Lung (tissue), 12 donors: Measurements from ENCODE around the gene KHNYN. TPM values are rescaled to one million over a fixed set of nuclear protein-coding genes. Genes with fewer than 3 reads are reported as not detected.

Experiments used
- ATAC-seq: fragments of 200-7000 bp; cut with Tn5 transposase; one replicate; pipeline ENCODE4 v1.9.1; 2020; ENCODE audit warnings: moderate number of reproducible peaks; ENCODE audit not compliant: insufficient read depth, low FRiP score
- DNase-seq, 3 donors: peaks; one replicate each; pipeline ENCODE4 v3.0.0-alpha.2; 2013 to 2017
- H3K27ac ChIP-seq, 2 donors: one replicate each; pipeline ENCODE4 v1.5.1; 2013; ENCODE audit warnings: mild to moderate bottlenecking in 2 of 2, moderate library complexity in 2 of 2, control low read depth in 1 of 2, inconsistent platforms in 1 of 2, low read depth in 1 of 2, low read length in 1 of 2
- H3K27me3 ChIP-seq, 3 donors: one replicate each; pipeline ENCODE4 v1.5.1; 2013; ENCODE audit warnings: low read length in 2 of 3; ENCODE audit not compliant: control insufficient read depth in 3 of 3, insufficient read depth in 3 of 3
- H3K36me3 ChIP-seq, 4 donors: one replicate each; pipeline ENCODE4 v1.5.1; 2013; ENCODE audit warnings: low read length in 4 of 4, mild to moderate bottlenecking in 1 of 4, moderate library complexity in 1 of 4; ENCODE audit not compliant: control insufficient read depth in 4 of 4, insufficient read depth in 4 of 4
- H3K4me1 ChIP-seq, 5 donors: one replicate each; pipeline ENCODE4 v1.5.1; 2013; ENCODE audit warnings: low read length in 5 of 5, mild to moderate bottlenecking in 2 of 5, moderate library complexity in 1 of 5; ENCODE audit not compliant: control insufficient read depth in 5 of 5, insufficient read depth in 5 of 5
- H3K4me3 ChIP-seq: one replicate; pipeline ENCODE4 v1.5.1; 2013; ENCODE audit warnings: mild to moderate bottlenecking, control low read depth, moderate library complexity
- H3K9ac ChIP-seq, 2 donors: one replicate each; pipeline ENCODE4 v1.5.1; 2013; ENCODE audit warnings: low read length in 2 of 2, control low read depth in 1 of 2; ENCODE audit not compliant: insufficient read depth in 1 of 2
- H3K9me3 ChIP-seq, 4 donors: one replicate each; pipeline ENCODE4 v1.5.1; 2013; ENCODE audit warnings: low read length in 3 of 4, mild to moderate bottlenecking in 1 of 4, moderate library complexity in 1 of 4; ENCODE audit not compliant: control insufficient read depth in 4 of 4, insufficient read depth in 3 of 4
- WGBS, 2 donors: extraction: QIAGEN DNeasy Blood & Tissue Kit; methylation state at CpG; one replicate each; pipeline ENCODE4 v1.1.7; 2013; 5-methylcytosine and 5-hydroxymethylcytosine counted together
- polyA plus RNA-seq, 2 donors: library from polyadenylated mRNA; stranded (reverse); fragments of 200-250 nt; gene quantifications; one replicate each; pipeline ENCODE4 v1.2.1, GENCODE V29; 2013
- total RNA-seq, 2 donors: library from RNA; depleted of rRNA in 1 of 2; stranded (reverse); fragments of >200 nt in 1 of 2; gene quantifications; one replicate each; pipeline ENCODE4 v1.2.1, GENCODE V29; 2014 to 2021
- TF ChIP-seq, protein P1 (sequence below): IDR thresholded peaks from 2 replicates; pipeline ENCODE4 v1.5.1; 2012; ENCODE audit warnings: mild to moderate bottlenecking; ENCODE audit errors: control extremely low read depth, extremely low read depth
- donor health status: control.
- donor health status: control.
- donor health status: Bipolar disorder and iron deficiency.
- donor health status: healthy.
- donor health status: DM: yes; HTN: yes; CAD: no.

The KHNYN gene
- total and polyA plus RNA-seq, 4 donors: 27.0 to 60.2 (median 41.1) TPM

DNA sequence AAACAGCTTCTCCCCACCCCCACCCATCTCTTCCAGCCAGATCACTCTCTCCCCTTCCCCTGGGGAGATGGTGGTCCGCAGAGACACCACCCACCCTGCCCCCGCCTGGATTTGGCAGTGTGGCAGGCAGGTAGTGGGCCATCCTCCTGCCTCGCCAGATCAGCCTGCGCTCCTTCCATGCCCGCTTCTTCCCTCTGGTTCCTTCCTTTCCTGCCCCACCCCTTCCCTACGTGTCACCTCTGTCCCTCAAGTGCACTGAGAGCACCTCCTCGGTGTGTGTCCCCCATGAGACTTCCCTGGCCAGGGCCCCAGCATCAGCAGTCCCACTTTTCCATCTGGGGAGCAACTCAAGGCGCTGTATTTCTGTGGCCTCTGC is 30.3 kb upstream of the KHNYN start:
- DNase-seq: no peak
- peaks cover 0 to 7% (median under 1%) of the 10 kb centered on the region in 4 donors for H3K36me3 ChIP-seq
- peaks cover 5 to 58% (median 28%) of the 10 kb centered on the region in 5 donors for H3K4me1 ChIP-seq
- TF ChIP-seq, protein P1, sequence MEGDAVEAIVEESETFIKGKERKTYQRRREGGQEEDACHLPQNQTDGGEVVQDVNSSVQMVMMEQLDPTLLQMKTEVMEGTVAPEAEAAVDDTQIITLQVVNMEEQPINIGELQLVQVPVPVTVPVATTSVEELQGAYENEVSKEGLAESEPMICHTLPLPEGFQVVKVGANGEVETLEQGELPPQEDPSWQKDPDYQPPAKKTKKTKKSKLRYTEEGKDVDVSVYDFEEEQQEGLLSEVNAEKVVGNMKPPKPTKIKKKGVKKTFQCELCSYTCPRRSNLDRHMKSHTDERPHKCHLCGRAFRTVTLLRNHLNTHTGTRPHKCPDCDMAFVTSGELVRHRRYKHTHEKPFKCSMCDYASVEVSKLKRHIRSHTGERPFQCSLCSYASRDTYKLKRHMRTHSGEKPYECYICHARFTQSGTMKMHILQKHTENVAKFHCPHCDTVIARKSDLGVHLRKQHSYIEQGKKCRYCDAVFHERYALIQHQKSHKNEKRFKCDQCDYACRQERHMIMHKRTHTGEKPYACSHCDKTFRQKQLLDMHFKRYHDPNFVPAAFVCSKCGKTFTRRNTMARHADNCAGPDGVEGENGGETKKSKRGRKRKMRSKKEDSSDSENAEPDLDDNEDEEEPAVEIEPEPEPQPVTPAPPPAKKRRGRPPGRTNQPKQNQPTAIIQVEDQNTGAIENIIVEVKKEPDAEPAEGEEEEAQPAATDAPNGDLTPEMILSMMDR: no peak
- H3K27me3 ChIP-seq: no peaks in the 10 kb centered on the region
- H3K9me3 ChIP-seq: peaks cover 0 to 2% (median 0%) of the 10 kb centered on the region in 4 donors
- peak overlapping the region; percentile 46 for H3K4me3 ChIP-seq
- peak overlapping the region; percentile 65 to 79 for H3K9ac ChIP-seq
- peak overlapping the region; percentile 52 to 78 for H3K27ac ChIP-seq
- no peak for ATAC-seq
- WGBS, 2 donors: 4 to 16% methylated on average over 8 of the region's 8 CpGs

DNA sequence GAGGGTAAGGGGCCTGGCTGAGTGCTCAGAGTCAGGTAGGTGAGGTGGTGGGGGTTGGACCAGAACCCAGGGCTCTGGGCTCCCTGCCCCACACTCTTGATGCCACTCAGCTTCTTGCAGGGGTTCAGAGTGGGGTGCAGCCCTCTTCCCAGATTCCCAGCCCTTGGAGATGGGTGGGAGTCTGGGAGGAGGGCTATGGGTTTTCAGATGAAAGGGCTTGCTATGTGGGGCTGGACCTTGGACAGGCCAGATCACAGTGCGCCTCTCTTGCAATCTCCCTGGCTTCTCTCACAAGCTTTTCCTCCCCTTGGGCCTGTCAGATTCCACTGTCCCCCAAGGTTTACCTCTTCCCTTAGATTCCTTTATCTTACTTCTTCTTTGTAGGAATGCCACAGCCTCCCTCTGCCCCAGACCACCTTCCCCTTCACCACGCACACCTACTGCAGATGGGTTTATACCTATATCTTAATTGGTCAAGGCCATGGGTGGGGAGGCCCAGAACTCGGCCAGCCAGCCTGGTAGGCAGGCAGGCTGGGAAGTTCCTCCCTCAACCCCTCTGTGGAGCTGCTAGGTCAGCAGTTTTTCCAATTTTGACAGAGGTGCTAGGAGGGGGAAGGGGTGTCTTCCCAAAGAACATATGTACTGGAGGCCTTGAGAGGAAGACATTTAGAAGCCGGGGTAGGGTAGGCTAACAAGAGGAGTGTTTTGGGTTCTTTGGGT is 29.6 kb upstream of the KHNYN start:
- Histone ChIP-seq H3K9me3 (peaks cover 0 to 2% (median 0%) of the 10 kb centered on the region in 4 donors), H3K27me3 (no peaks in the 10 kb centered on the region), H3K4me3 (no peak overlapping the region), H3K36me3 (peaks cover 0 to 14% (median 2%) of the 10 kb centered on the region in 4 donors), H3K27ac (peak overlapping the region in 1 of 2 donors; percentile 28), H3K9ac (peak overlapping the region; percentile 65 to 79), H3K4me1 (peaks cover 5 to 63% (median 34%) of the 10 kb centered on the region in 5 donors)
- 43% methylated on average over 4 of the region's 4 CpGs for WGBS, 2 donors
- DNase-seq (peak; percentile 35 to 79 (median 67)), ATAC-seq (no peak)
- TF ChIP-seq, protein P1: no peak

DNA sequence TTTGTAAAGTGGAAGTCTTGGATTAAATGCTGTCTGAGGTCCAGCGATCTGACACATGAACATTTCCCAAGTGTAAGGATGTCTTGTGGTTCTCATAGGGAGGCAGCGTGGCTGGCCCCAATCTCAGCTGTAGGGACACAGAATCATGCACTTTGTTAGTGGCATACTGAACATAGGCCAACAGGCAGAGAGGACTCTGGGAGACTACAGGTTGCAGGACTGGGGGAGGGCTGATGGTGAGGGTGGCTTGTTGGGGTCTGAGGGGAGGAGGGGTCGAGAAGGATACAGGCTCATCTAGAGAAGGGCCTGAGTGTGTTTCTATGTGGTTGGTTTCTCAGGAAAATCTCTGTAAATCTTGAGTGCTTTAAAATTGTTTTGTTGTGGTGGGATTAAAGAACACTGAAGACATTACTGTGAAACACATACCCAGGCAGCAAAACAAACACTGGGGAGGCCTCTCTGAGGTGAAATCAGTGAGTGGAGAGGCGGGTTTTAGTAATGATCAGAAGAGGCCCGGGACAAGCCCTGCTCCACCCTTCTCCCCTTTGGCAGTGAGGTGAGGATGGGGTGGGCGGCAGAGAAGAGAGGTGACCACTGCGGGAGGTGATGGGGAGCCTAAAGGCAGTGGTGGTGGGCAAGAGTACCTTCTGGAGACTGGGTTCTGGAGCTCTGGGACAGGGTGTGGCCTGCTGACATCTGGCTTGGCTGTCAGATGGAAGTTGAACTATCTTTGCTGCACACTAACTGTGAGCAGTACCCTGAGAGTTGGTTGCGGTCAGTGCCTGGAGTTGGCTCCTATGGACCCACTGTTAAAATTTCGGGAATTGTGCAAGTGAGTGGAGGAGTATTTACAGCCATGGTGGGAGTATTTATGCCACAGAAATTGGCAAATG is 27.7 kb upstream of the KHNYN start:
- Histone ChIP-seq H3K4me1 (peaks cover 5 to 67% (median 34%) of the 10 kb centered on the region in 5 donors), H3K27me3 (no peaks in the 10 kb centered on the region), H3K9ac (peak overlapping the region in 1 of 2 donors; percentile 47), H3K9me3 (peaks cover 0 to 2% (median 0%) of the 10 kb centered on the region in 4 donors), H3K36me3 (peaks cover 0 to 29% (median 2%) of the 10 kb centered on the region in 4 donors), H3K27ac (peak overlapping the region in 1 of 2 donors; percentile 56), H3K4me3 (no peak overlapping the region)
- 54 to 64% methylated on average over 9 of the region's 9 CpGs for whole genome bisulfite sequencing, 2 donors
- TF ChIP-seq, protein P1: no peak
- no peak for DNase-seq
- ATAC-seq: no peak
